BJ (cell line): ENCODE measurements around the gene ZNF764. TPM values are rescaled to one million over a fixed set of nuclear protein-coding genes. Genes with fewer than 3 reads are reported as not detected.
A peak's percentile ranks its signal among the peaks of the same experiment; 100 is the strongest.

Experiments used
- CTCF ChIA-PET: fragments of 350-600 bp; formaldehyde crosslinking; extraction: SDS; loops from one replicate; lab custom pipeline; 2021; ENCODE audit warnings: antibody characterized with exemption, inconsistent platforms; lab: Yijun Ruan, JAX
- POLR2A ChIA-PET: fragments of 300-600 bp; sonication (Branson Sonifier 250); formaldehyde crosslinking; extraction: SDS; loops from one replicate; lab custom pipeline; 2021; ENCODE audit warnings: antibody characterized with exemption; lab: Charles Lee
- DNase-seq: peaks from one replicate; pipeline ENCODE4 v3.0.0-alpha.2; 2011; ENCODE audit warnings: low read depth
- H3K27me3 ChIP-seq: 2 replicates; pipeline ENCODE4 v1.6.0; 2011; ENCODE audit warnings: low read length; ENCODE audit not compliant: control insufficient read depth, insufficient read depth
- H3K36me3 ChIP-seq: 2 replicates; pipeline ENCODE4 v1.5.1; 2011; ENCODE audit warnings: low read length; ENCODE audit not compliant: control insufficient read depth, insufficient read depth
- H3K4me3 ChIP-seq: 2 replicates; pipeline ENCODE4 v1.5.1; 2011; ENCODE audit warnings: low read depth, mild to moderate bottlenecking, control low read depth, low read length
- CTCF ChIP-seq: IDR thresholded peaks from 2 replicates; pipeline ENCODE4 v1.5.1; 2011; ENCODE audit warnings: low read depth, mild to moderate bottlenecking, control low read depth, inconsistent platforms, low read length, moderate library complexity; ENCODE audit not compliant: insufficient read depth
- polyA plus RNA-seq: library from polyadenylated mRNA; depleted of rRNA; stranded (reverse); fragments of >200 nt; gene quantifications from 2 replicates; pipeline ENCODE4 v1.2.3, GENCODE V29; 2011

The ZNF764 gene
- polyA plus RNA-seq, 1 experiment = 2.6 TPM

- Histone ChIP-seq H3K4me3 (no peak overlapping the region), H3K36me3 (no peaks in the 10 kb centered on the region; the same call in 1 of the 2 replicates), H3K27me3 (0 out of 2 replicates have a peak, but pooled peaks cover 2% of the 10 kb centered on the region)
- ChIA-PET CTCF (interaction anchor here (0.7 to 2.0 kb wide), 3 partner anchors 30 to 135 kb away, joined by 3 to 5 read pairs (median 5); partner anchors contain the start of gene DCTPP1), POLR2A (no interaction called here)
- DNase-seq = no peak
- no peak for TF ChIP-seq CTCF
Measured at GRCh38 chr16:30565526-30565925, 7.4 kb upstream of the ZNF764 start.

- POLR2A ChIA-PET = no interaction called here
- H3K27me3 ChIP-seq = 0 out of 2 replicates have a peak, but pooled peaks cover 2% of the 10 kb centered on the region
- DNase-seq = no peak
- H3K36me3 ChIP-seq = no peaks in the 10 kb centered on the region; the same call in 1 of the 2 replicates
- CTCF ChIA-PET = no interaction called here
- no peak for TF ChIP-seq CTCF
- no peak overlapping the region for H3K4me3 ChIP-seq
Measured at GRCh38 chr16:30562021-30562420, 3.8 kb upstream of the ZNF764 start.

GRCh38 chr16:30561089-30561816 lies 3.1 kb upstream of the ZNF764 start:
- Histone ChIP-seq H3K36me3 (no peaks in the 10 kb centered on the region; the same call in 1 of the 2 replicates), H3K27me3 (0 out of 2 replicates have a peak, but pooled peaks cover 2% of the 10 kb centered on the region), H3K4me3 (peak overlapping the region; percentile 24)
- DNase-seq = no peak
- no peak for TF ChIP-seq CTCF
- ChIA-PET CTCF (no interaction called here), POLR2A (no interaction called here)

- ChIA-PET CTCF (interaction anchor here (0.7 to 1.8 kb wide), 3 partner anchors 24 to 129 kb away, joined by 3 to 8 read pairs (median 5); partner anchors contain the start of genes DCTPP1, PRR14 and ZNF747), POLR2A (no interaction called here)
Measured at GRCh38 chr16:30559690-30560089, 1.5 kb upstream of the ZNF764 start.

More at GRCh38 chr16:30559690-30560089, 1.5 kb upstream of the ZNF764 start:
- peaks cover 8% of the 10 kb centered on the region for H3K36me3 ChIP-seq
- H3K27me3 ChIP-seq = no peaks in the 10 kb centered on the region
- TF ChIP-seq CTCF = no peak
- no peak overlapping the region for H3K4me3 ChIP-seq
- no peak for DNase-seq
